ENCODE measurements around the gene NPTX1. TPM values are rescaled to one million over a fixed set of nuclear protein-coding genes. Genes with fewer than 3 reads are reported as not detected.

The NPTX1 gene
- total and polyA plus RNA-seq, 9 donors = 0.02 to 19.8 (median 0.33) TPM; not detected in 1

DNA sequence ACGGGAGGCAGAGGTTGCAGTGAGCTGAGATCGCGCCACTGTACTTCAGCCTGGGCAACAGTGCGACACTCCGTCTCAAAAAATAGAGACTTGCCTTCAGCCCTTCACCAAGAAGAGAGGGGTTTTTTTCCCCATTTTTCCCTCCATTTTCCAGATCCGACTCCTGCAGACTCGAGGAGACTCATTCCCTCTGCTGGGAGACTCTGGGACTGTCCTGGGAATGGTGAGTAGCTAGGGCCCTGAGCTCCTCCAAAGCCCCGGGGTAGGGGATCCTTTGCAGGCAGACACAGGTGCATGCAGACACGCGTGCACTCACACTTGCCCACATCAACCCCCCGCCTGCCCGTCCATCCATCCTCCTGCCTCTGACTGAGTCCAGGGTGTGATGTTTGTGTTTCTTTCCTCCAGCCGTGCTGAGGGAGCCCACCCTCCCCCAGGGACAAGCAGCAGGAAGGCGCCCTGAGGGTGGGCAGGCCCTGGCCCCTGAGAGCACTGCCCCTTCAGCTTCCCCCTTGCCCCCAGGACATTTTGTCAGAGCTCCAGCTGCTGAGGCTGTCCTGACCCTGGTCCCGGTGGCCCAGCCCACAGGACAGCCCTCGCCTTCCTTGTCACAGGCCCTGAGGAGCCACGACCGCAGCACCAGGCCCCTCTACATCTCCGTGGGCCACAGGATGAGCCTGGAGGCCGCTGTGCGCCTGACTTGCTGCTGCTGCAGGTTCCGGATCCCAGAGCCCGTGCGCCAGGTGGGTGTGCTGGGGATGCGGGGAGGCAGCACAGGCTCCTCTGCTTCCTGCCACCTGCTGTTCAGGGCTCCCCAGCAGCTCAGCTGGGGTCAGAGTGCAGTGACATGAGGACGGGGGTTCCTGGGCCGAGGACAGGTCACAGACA, 51.3 kb downstream of the NPTX1 start:
- H3K9me3 ChIP-seq = no peaks in the 10 kb centered on the region
- no peak overlapping the region for H3K4me3 ChIP-seq
- no peaks in the 10 kb centered on the region for H3K27me3 ChIP-seq
- no peak for TF ChIP-seq EP300 (IDR thresholded peaks at IDR 0.05)
- TF ChIP-seq, protein P1, sequence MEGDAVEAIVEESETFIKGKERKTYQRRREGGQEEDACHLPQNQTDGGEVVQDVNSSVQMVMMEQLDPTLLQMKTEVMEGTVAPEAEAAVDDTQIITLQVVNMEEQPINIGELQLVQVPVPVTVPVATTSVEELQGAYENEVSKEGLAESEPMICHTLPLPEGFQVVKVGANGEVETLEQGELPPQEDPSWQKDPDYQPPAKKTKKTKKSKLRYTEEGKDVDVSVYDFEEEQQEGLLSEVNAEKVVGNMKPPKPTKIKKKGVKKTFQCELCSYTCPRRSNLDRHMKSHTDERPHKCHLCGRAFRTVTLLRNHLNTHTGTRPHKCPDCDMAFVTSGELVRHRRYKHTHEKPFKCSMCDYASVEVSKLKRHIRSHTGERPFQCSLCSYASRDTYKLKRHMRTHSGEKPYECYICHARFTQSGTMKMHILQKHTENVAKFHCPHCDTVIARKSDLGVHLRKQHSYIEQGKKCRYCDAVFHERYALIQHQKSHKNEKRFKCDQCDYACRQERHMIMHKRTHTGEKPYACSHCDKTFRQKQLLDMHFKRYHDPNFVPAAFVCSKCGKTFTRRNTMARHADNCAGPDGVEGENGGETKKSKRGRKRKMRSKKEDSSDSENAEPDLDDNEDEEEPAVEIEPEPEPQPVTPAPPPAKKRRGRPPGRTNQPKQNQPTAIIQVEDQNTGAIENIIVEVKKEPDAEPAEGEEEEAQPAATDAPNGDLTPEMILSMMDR (IDR thresholded peaks at IDR 0.05) = no peak
- no peak for TF ChIP-seq POLR2A (IDR thresholded peaks at IDR 0.05)
- H3K4me1 ChIP-seq (ENCODE audit: insufficient read depth) = no peaks in the 10 kb centered on the region
- H3K27ac ChIP-seq = no peak overlapping the region
- DNase-seq = peak in 3 of 5 donors; percentile 15 to 25 (median 16)
- 76 to 83% (median 79%) methylated on average over 27 of the region's 27 CpGs for WGBS, 3 donors
- H3K36me3 ChIP-seq = no peaks in the 10 kb centered on the region
- intact Hi-C loops (cut with DNase I) = loop anchor here in 3 of 4 donors (5.0 to 10.0 kb wide), 4 partner anchors 150 to 680 kb away; no protein-coding TSS in a partner anchor

DNA sequence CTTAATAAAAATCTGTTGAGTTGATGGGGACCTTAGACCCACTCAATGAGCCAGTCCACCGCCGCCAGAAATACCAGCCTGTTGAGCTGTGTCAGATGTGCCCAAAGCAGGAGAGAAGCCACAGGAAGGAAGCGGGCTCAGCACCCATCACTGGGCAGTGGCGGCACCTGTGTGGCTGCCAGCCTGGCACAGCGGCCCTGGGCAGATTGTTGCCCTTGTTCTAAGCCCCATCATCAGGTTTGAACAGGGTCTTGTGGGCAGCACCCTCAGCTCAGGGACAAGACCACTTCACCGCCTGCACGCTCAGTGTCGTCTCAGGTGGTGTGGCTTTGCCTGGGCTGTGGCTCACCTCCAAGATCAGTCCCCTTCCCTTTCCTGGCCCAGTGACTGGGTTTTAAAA, 52.1 kb downstream of the NPTX1 start:
- 83 to 89% (median 88%) methylated on average over 8 of the region's 8 CpGs for WGBS, 3 donors
- Histone ChIP-seq H3K4me3 (no peak overlapping the region), H3K36me3 (no peaks in the 10 kb centered on the region), H3K4me1 (ENCODE audit: insufficient read depth) (no peaks in the 10 kb centered on the region), H3K27ac (no peak overlapping the region), H3K27me3 (no peaks in the 10 kb centered on the region), H3K9me3 (no peaks in the 10 kb centered on the region)
- TF ChIP-seq EP300 (IDR thresholded peaks at IDR 0.05) = no peak
- no peak for TF ChIP-seq POLR2A (IDR thresholded peaks at IDR 0.05)
- TF ChIP-seq, protein P1 (IDR thresholded peaks at IDR 0.05) = no peak
- intact Hi-C loops (cut with DNase I) = loop anchor here in 3 of 4 donors (10.0 kb wide), 2 partner anchors 151 to 681 kb away; no protein-coding TSS in a partner anchor
- DNase-seq = peak in 1 of 5 donors; percentile 25

- TF ChIP-seq POLR2A (IDR thresholded peaks at IDR 0.05) (no peak), EP300 (IDR thresholded peaks at IDR 0.05) (no peak)
- TF ChIP-seq, protein P1 (IDR thresholded peaks at IDR 0.05) = no peak
- 58 to 77% (median 66%) methylated on average over 9 to 13 of the region's 13 CpGs for WGBS, 3 donors
- Histone ChIP-seq H3K4me1 (ENCODE audit: insufficient read depth) (no peaks in the 10 kb centered on the region), H3K36me3 (no peaks in the 10 kb centered on the region), H3K27me3 (no peaks in the 10 kb centered on the region), H3K27ac (no peak overlapping the region), H3K4me3 (no peak overlapping the region), H3K9me3 (no peaks in the 10 kb centered on the region)
- intact Hi-C loops (cut with DNase I) = loop anchor here in 3 of 4 donors (10.0 kb wide), 2 partner anchors 151 to 681 kb away; no protein-coding TSS in a partner anchor
- DNase-seq = peak in 1 of 5 donors; percentile 31
These were observed 52.7 kb downstream of the NPTX1 start for GRCh38 chr17:80423536-80424225.

DNA sequence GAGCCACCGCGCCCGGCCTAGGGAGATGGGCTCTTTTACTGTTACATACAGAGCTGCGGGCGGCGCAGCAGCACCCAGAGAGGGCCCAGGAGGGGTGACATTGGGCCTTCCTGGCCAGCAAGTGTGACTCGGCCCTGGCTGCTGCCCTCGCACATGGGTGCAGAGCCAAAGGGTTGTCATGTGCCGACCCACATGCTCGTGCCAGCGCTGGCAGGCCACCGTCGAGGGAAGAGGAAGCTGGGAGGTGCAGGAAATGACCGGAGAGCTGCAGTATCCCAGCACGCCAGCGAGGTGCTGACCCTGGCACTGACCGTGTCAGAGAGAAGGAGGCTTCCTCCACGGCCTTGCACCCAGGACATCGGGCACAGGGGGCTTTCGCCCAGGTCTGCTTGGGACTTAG, 53.4 kb downstream of the NPTX1 start:
- Histone ChIP-seq H3K27ac (no peak overlapping the region), H3K4me1 (ENCODE audit: insufficient read depth) (no peaks in the 10 kb centered on the region), H3K36me3 (no peaks in the 10 kb centered on the region), H3K4me3 (no peak overlapping the region), H3K9me3 (no peaks in the 10 kb centered on the region), H3K27me3 (no peaks in the 10 kb centered on the region)
- TF ChIP-seq, protein P1 (IDR thresholded peaks at IDR 0.05) = no peak
- no peak for TF ChIP-seq POLR2A (IDR thresholded peaks at IDR 0.05)
- no peak for TF ChIP-seq EP300 (IDR thresholded peaks at IDR 0.05)
- intact Hi-C loops (cut with DNase I) = loop anchor here in 3 of 4 donors (10.0 kb wide), 2 partner anchors 152 to 682 kb away; no protein-coding TSS in a partner anchor
- 61 to 77% (median 72%) methylated on average over 20 of the region's 20 CpGs for WGBS, 3 donors
- DNase-seq = peak in 1 of 5 donors; percentile 22
